NT2/D1 (cell line): ENCODE data around the gene CNTN5.

Source experiments
- SUZ12 ChIP-seq: IDR thresholded peaks from 2 replicates; pipeline ENCODE4 v1.6.1; 2011; ENCODE audit not compliant: insufficient read length, insufficient read depth; ENCODE audit errors: extremely low read depth
- YY1 ChIP-seq: IDR thresholded peaks from 2 replicates; pipeline ENCODE4 v1.6.1; 2011; ENCODE audit not compliant: insufficient read length, insufficient read depth
- ZNF274 ChIP-seq: IDR thresholded peaks from 2 replicates; pipeline ENCODE4 v1.6.1; 2011; ENCODE audit warnings: mild to moderate bottlenecking, low read depth, low read length

GRCh38 chr11:100221791-100222190, 1201.0 kb downstream of the CNTN5 start:
- no peak for TF ChIP-seq ZNF274
- no peak for TF ChIP-seq YY1
- TF ChIP-seq SUZ12, result no peak
